SK-N-SH (cell line): Measurements from ENCODE around the gene TGOLN2. TPM values are rescaled to one million over a fixed set of nuclear protein-coding genes. Genes with fewer than 3 reads are reported as not detected.

Experiments used
- CTCF ChIA-PET: fragments of 300-600, 350-600 bp; formaldehyde crosslinking; extraction: SDS; loops from one replicate; lab custom pipeline; 2021; lab: Yijun Ruan, JAX
- POLR2A ChIA-PET: fragments of 350-600 bp; sonication (Branson Sonifier 250); formaldehyde crosslinking; extraction: SDS; loops from one replicate; lab custom pipeline; 2020; ENCODE audit warnings: antibody characterized with exemption, inconsistent platforms; lab: Yijun Ruan, JAX
- DNase-seq: peaks from one replicate; pipeline ENCODE4 v3.0.0; 2012
- H2AFZ ChIP-seq: fragments of 200-600 bp; sonication (generic); 2 replicates; pipeline ENCODE4 v1.8.1; 2016; ENCODE audit warnings: antibody characterized with exemption, mild to moderate bottlenecking, low read depth
- H3F3A ChIP-seq: fragments of 200-600 bp; sonication (generic); replicated peaks from 2 replicates; pipeline ENCODE3; 2016; ENCODE audit warnings: antibody characterized with exemption, mild to moderate bottlenecking; ENCODE audit not compliant: insufficient read depth
- H3K27ac ChIP-seq, 2 experiments: fragments of 200-500 bp in 1 of 2; fragments of 200-600 bp in 1 of 2; sonication (Bioruptor generic) in 1 of 2; sonication (generic), shearing (Covaris generic) in 1 of 2; 2 replicates each; pipeline versions ENCODE4 v1.5.1 to v1.6.1; 2014 to 2016; ENCODE audit warnings: low read depth in 2 of 2, inconsistent platforms in 1 of 2, low read length in 1 of 2, mild to moderate bottlenecking in 1 of 2, mixed read lengths in 1 of 2
- H3K27me3 ChIP-seq: fragments of 200-600 bp; sonication (generic), shearing (Covaris generic); 2 replicates; pipeline ENCODE4 v1.6.1; 2016; ENCODE audit warnings: mixed run types; ENCODE audit not compliant: insufficient read depth
- H3K36me3 ChIP-seq, 2 experiments: fragments of 200-500 bp in 1 of 2; fragments of 200-600 bp in 1 of 2; sonication (Bioruptor generic) in 1 of 2; sonication (generic) in 1 of 2; replicated peaks in 1 of 2; 2 replicates each; pipeline versions ENCODE3 to v1.5.1; 2014 to 2016; ENCODE audit warnings: low read length in 1 of 2, mild to moderate bottlenecking in 1 of 2; ENCODE audit not compliant: insufficient read depth in 2 of 2, control insufficient read depth in 1 of 2
- H3K4me1 ChIP-seq, 2 experiments: fragments of 200-500 bp in 1 of 2; fragments of 200-600 bp in 1 of 2; sonication (Bioruptor generic) in 1 of 2; sonication (generic), shearing (Covaris generic) in 1 of 2; 2 replicates each; pipeline versions ENCODE4 v1.5.1 to v1.6.1; 2014 to 2016; ENCODE audit warnings: low read depth in 1 of 2, low read length in 1 of 2, mixed run types in 1 of 2; ENCODE audit not compliant: insufficient read depth in 2 of 2, control insufficient read depth in 1 of 2
- H3K4me2 ChIP-seq: fragments of 200-600 bp; sonication (generic), shearing (Covaris generic); 2 replicates; pipeline ENCODE4 v1.6.1; 2017; ENCODE audit warnings: mixed run types
- H3K4me3 ChIP-seq, 2 experiments: fragments of 200-500 bp in 1 of 2; fragments of 200-600 bp in 1 of 2; sonication (Bioruptor generic) in 1 of 2; sonication (generic), shearing (Covaris generic) in 1 of 2; 2 replicates each; pipeline versions ENCODE4 v1.5.1 to v1.8.1; 2014 to 2016; ENCODE audit warnings: low read depth in 2 of 2, inconsistent platforms in 1 of 2, low read length in 1 of 2, mild to moderate bottlenecking in 1 of 2, mixed read lengths in 1 of 2, moderate library complexity in 1 of 2
- H3K79me2 ChIP-seq: fragments of 200-600 bp; sonication (generic); 2 replicates; pipeline ENCODE4 v1.8.1; 2017; ENCODE audit warnings: mild to moderate bottlenecking; ENCODE audit not compliant: insufficient read depth
- H3K9ac ChIP-seq: fragments of 200-600 bp; sonication (generic); 2 replicates; pipeline ENCODE4 v1.6.1; 2017; ENCODE audit warnings: mixed run types
- H3K9me2 ChIP-seq: fragments of 200-600 bp; sonication (generic); 2 replicates; pipeline ENCODE4 v1.6.1; 2017; ENCODE audit warnings: mixed run types
- H3K9me3 ChIP-seq: fragments of 200-600 bp; sonication (generic); 2 replicates; pipeline ENCODE4 v1.6.1; 2017; ENCODE audit warnings: mixed run types, mild to moderate bottlenecking, moderate library complexity
- H4K20me1 ChIP-seq: fragments of 200-600 bp; sonication (generic); 2 replicates; pipeline ENCODE4 v1.6.1; 2017; ENCODE audit warnings: mild to moderate bottlenecking, mixed run types; ENCODE audit not compliant: insufficient read depth
- CHD2 ChIP-seq: fragments of 150-350 bp; IDR thresholded peaks from 2 replicates; pipeline ENCODE4 v1.6.1; 2018; ENCODE audit warnings: low read length; ENCODE audit not compliant: partially characterized antibody
- EZH2phosphoT487 ChIP-seq: fragments of 200-600 bp; sonication (generic); IDR thresholded peaks from 2 replicates; pipeline ENCODE4 v1.6.1; 2017; ENCODE audit warnings: low read depth, mixed run types, mild to moderate bottlenecking, antibody characterized with exemption, moderate library complexity, borderline replicate concordance
- FOSL2 ChIP-seq: IDR thresholded peaks from 2 replicates; pipeline ENCODE4 v1.4.0; 2012; ENCODE audit warnings: low read depth, mild to moderate bottlenecking, moderate library complexity, borderline replicate concordance
- FOXM1 ChIP-seq: IDR thresholded peaks from 2 replicates; pipeline ENCODE4 v1.4.0; 2012; ENCODE audit warnings: low read depth, mild to moderate bottlenecking
- GABPA ChIP-seq: IDR thresholded peaks from 2 replicates; pipeline ENCODE4 v1.4.0; 2012; ENCODE audit warnings: low read depth, mild to moderate bottlenecking
- MXI1 ChIP-seq: IDR thresholded peaks from 2 replicates; pipeline ENCODE4 v1.6.1; 2012; ENCODE audit warnings: mild to moderate bottlenecking, low read depth, low read length, improper control_type of control experiment
- NFIC ChIP-seq: IDR thresholded peaks from 2 replicates; pipeline ENCODE4 v1.4.0; 2012; ENCODE audit warnings: borderline replicate concordance
- NRF1 ChIP-seq: IDR thresholded peaks from 2 replicates; pipeline ENCODE4 v1.6.1; 2012; ENCODE audit warnings: low read depth, mild to moderate bottlenecking, low read length
- RAD21 ChIP-seq: IDR thresholded peaks from 2 replicates; pipeline ENCODE4 v1.6.1; 2012; ENCODE audit warnings: mild to moderate bottlenecking, low read length
- RCOR1 ChIP-seq: fragments of 150-350 bp; IDR thresholded peaks from 2 replicates; pipeline ENCODE4 v1.6.1; 2017; ENCODE audit warnings: antibody characterized with exemption, low read length
- RFX5 ChIP-seq: IDR thresholded peaks from 2 replicates; pipeline ENCODE4 v1.6.1; 2012; ENCODE audit warnings: mild to moderate bottlenecking, improper control_type of control experiment, low read length
- RXRA ChIP-seq: IDR thresholded peaks from 2 replicates; pipeline ENCODE4 v1.4.0; 2012; ENCODE audit warnings: low read depth, mild to moderate bottlenecking, borderline replicate concordance
- SIN3A ChIP-seq: IDR thresholded peaks from 2 replicates; pipeline ENCODE4 v1.6.1; 2012; ENCODE audit warnings: low read depth, mild to moderate bottlenecking, low read length, moderate library complexity, borderline replicate concordance
- TAF1 ChIP-seq: IDR thresholded peaks from 2 replicates; pipeline ENCODE4 v1.6.1; 2012; ENCODE audit warnings: low read depth, mild to moderate bottlenecking, low read length, moderate library complexity, borderline replicate concordance
- TCF12 ChIP-seq: IDR thresholded peaks from 2 replicates; pipeline ENCODE4 v1.4.0; 2012
- TEAD4 ChIP-seq: IDR thresholded peaks from 2 replicates; pipeline ENCODE4 v1.4.0; 2012; ENCODE audit warnings: mild to moderate bottlenecking, borderline replicate concordance; ENCODE audit not compliant: insufficient read depth
- WGBS: methylation state at CpG from one replicate; pipeline ENCODE4 v1.1.6; 2017; ENCODE audit warnings: low lambda C conversion rate; 5-methylcytosine and 5-hydroxymethylcytosine counted together
- polyA plus RNA-seq, 3 experiments: library from polyadenylated mRNA; depleted of rRNA; stranded (reverse); fragments of >200 nt; gene quantifications; 2 replicates each; pipeline ENCODE4 v1.2.3, GENCODE V29; 2012
- TF ChIP-seq, protein P1 (sequence below): fragments of 200-600 bp; sonication (generic); IDR thresholded peaks from 2 replicates; pipeline ENCODE4 v1.6.1; 2017; ENCODE audit warnings: antibody characterized with exemption, mild to moderate bottlenecking, moderate library complexity
- TF ChIP-seq, protein P2 (sequence below): IDR thresholded peaks from 2 replicates; pipeline ENCODE4; 2012
- TF ChIP-seq, protein P3 (sequence below): IDR thresholded peaks from 2 replicates; pipeline ENCODE4 v1.6.1; 2012; ENCODE audit warnings: mild to moderate bottlenecking, low read depth, low read length, moderate library complexity
- TF ChIP-seq, protein P4 (sequence below): fragments of 150-350 bp; IDR thresholded peaks from 2 replicates; pipeline ENCODE4 v1.6.1; 2017; ENCODE audit warnings: antibody characterized with exemption, low read length, low read depth, borderline replicate concordance
- TF ChIP-seq, protein P5 (sequence below): IDR thresholded peaks from 2 replicates; pipeline ENCODE4 v1.4.0; 2012; ENCODE audit warnings: low read depth

The TGOLN2 gene
- polyA plus RNA-seq, 1 of the 3 experiments (the other 2 are of a cell fraction), result 138 TPM

DNA sequence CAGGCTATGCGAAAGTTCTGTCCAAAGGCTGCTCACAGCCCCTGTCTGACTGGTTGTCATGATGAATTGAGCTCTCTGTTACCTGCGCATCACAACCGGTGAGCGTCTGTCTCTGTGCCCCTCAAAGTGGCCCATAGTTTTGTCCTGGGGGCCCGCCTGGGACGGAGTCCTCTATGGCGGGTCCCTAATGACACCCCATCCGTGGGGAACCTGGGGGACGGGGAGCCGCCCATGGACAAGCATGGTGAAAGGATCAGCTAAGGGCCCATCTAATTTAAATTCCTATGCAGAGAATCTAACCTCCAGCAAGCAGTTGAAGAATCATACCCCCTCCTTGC, 27.3 kb upstream of the TGOLN2 start (continued):
- TF ChIP-seq, protein P1, sequence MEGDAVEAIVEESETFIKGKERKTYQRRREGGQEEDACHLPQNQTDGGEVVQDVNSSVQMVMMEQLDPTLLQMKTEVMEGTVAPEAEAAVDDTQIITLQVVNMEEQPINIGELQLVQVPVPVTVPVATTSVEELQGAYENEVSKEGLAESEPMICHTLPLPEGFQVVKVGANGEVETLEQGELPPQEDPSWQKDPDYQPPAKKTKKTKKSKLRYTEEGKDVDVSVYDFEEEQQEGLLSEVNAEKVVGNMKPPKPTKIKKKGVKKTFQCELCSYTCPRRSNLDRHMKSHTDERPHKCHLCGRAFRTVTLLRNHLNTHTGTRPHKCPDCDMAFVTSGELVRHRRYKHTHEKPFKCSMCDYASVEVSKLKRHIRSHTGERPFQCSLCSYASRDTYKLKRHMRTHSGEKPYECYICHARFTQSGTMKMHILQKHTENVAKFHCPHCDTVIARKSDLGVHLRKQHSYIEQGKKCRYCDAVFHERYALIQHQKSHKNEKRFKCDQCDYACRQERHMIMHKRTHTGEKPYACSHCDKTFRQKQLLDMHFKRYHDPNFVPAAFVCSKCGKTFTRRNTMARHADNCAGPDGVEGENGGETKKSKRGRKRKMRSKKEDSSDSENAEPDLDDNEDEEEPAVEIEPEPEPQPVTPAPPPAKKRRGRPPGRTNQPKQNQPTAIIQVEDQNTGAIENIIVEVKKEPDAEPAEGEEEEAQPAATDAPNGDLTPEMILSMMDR, result no peak
- TF ChIP-seq RFX5 (no peak), FOSL2 (no peak), FOXM1 (no peak), RXRA (no peak), RAD21 (no peak), TEAD4 (no peak), TCF12 (no peak), NRF1 (no peak)

DNA sequence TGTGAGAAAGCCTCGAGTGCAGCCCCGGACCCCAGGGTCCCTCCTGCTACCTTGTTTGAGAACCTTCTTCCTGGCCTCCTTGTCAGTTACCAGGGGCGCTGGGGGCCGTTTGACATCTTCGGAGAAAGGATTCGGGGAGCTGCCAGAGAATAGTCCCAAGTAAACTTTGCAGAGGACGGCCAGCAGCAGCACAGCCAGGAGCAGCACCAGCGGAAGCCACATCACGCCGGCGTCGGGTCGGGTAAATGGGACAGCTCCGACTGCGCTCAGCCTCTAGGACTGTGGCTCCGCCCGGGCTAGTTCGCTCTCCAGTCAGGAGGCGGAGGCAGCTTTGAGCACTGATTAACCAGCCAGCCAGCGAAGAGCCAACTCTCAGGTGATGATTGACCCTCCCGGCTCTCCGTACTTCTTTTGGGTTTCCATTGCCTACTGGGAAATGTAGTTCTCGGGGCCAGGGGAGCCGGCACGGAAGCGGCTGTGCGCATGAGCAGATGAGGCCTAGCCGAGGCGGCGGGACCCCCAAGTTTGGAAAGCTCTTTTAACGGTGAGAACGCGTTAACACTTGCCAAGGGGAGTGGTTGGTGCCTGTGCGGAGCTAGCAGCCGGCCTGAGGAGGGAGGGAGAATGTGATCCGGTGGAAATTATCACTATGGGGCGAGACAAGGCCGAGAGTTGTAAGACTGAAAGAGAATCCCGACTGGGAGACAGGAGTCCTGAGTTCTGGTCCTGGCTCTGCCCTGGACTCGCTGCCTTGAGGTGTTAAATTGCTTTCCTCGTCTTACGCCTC, 26.7 kb upstream of the TGOLN2 start, which contains the start of the genes ELMOD3 and RETSAT:
TSS of gene ELMOD3 (plus strand) at position 484 of the 787 bp plus-strand sequence. CDS start 2,430 bp downstream, outside the sequence.
TSS of gene RETSAT (minus strand) at position 243 of the 787 bp plus-strand sequence. CDS start at position 222, 21 bp downstream.
- Histone ChIP-seq H3K9me3 (no peaks in the 10 kb centered on the region), H3K4me1 (peaks cover 5 to 10% of the 10 kb centered on the region in 2 experiments; a peak in 2 of 4 replicates), H3K27me3 (no peaks in the 10 kb centered on the region), H3K9ac (peak within 1 kb of the TSS; percentile 89), H3F3A (no peaks in the 10 kb centered on the region), H3K4me3 (peak within 1 kb of the TSS; percentile 75 to 89), H3K36me3 (peaks cover 15 to 27% of the 10 kb centered on the region in 2 experiments), H3K4me2 (peak within 1 kb of the TSS; percentile 91), H3K27ac (peak within 1 kb of the TSS; percentile 42 to 77; a peak in 3 of 4 replicates), H3K79me2 (peaks cover 59% of the 10 kb centered on the region), H4K20me1 (no peaks in the 10 kb centered on the region), H3K9me2 (no peaks in the 10 kb centered on the region), H2AFZ (peak within 1 kb of the TSS; percentile 80)
- DNase-seq, result peak; percentile 92
- ChIA-PET POLR2A (interaction anchor here (0.7 to 2.5 kb wide), 10 partner anchors 13 to 257 kb away, joined by 3 to 14 read pairs (median 3); partner anchors contain the start of genes C2orf68, MAT2A, SH2D6 and TGOLN2), CTCF (interaction anchor here (0.8 to 1.8 kb wide), 5 partner anchors 11 to 65 kb away, joined by 3 to 5 read pairs (median 4); partner anchors contain the start of gene TGOLN2)
- 0% methylated on average over 20 of the region's 42 CpGs for whole genome bisulfite sequencing
- TF ChIP-seq, protein P2, sequence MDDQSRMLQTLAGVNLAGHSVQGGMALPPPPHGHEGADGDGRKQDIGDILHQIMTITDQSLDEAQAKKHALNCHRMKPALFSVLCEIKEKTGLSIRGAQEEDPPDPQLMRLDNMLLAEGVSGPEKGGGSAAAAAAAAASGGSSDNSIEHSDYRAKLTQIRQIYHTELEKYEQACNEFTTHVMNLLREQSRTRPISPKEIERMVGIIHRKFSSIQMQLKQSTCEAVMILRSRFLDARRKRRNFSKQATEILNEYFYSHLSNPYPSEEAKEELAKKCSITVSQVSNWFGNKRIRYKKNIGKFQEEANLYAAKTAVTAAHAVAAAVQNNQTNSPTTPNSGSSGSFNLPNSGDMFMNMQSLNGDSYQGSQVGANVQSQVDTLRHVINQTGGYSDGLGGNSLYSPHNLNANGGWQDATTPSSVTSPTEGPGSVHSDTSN, result peak; percentile 42
- peak; percentile 12; the same call in 1 of the 2 replicates for TF ChIP-seq TCF12
- TF ChIP-seq, protein P3, sequence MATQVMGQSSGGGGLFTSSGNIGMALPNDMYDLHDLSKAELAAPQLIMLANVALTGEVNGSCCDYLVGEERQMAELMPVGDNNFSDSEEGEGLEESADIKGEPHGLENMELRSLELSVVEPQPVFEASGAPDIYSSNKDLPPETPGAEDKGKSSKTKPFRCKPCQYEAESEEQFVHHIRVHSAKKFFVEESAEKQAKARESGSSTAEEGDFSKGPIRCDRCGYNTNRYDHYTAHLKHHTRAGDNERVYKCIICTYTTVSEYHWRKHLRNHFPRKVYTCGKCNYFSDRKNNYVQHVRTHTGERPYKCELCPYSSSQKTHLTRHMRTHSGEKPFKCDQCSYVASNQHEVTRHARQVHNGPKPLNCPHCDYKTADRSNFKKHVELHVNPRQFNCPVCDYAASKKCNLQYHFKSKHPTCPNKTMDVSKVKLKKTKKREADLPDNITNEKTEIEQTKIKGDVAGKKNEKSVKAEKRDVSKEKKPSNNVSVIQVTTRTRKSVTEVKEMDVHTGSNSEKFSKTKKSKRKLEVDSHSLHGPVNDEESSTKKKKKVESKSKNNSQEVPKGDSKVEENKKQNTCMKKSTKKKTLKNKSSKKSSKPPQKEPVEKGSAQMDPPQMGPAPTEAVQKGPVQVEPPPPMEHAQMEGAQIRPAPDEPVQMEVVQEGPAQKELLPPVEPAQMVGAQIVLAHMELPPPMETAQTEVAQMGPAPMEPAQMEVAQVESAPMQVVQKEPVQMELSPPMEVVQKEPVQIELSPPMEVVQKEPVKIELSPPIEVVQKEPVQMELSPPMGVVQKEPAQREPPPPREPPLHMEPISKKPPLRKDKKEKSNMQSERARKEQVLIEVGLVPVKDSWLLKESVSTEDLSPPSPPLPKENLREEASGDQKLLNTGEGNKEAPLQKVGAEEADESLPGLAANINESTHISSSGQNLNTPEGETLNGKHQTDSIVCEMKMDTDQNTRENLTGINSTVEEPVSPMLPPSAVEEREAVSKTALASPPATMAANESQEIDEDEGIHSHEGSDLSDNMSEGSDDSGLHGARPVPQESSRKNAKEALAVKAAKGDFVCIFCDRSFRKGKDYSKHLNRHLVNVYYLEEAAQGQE, result peak; percentile 77
- no peak for TF ChIP-seq FOXM1
- TF ChIP-seq EZH2phosphoT487, result no peak
- peak; percentile 90 for TF ChIP-seq CHD2
- TF ChIP-seq NFIC, result peak; percentile 50; the same call in 1 of the 2 replicates
- TF ChIP-seq, protein P4, sequence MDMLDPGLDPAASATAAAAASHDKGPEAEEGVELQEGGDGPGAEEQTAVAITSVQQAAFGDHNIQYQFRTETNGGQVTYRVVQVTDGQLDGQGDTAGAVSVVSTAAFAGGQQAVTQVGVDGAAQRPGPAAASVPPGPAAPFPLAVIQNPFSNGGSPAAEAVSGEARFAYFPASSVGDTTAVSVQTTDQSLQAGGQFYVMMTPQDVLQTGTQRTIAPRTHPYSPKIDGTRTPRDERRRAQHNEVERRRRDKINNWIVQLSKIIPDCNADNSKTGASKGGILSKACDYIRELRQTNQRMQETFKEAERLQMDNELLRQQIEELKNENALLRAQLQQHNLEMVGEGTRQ, result no peak
- no peak for TF ChIP-seq FOSL2
- TF ChIP-seq, protein P5, sequence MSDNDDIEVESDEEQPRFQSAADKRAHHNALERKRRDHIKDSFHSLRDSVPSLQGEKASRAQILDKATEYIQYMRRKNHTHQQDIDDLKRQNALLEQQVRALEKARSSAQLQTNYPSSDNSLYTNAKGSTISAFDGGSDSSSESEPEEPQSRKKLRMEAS, result 0 out of 2 replicates have a peak, but pooled peaks have one; percentile 33
- 0 out of 2 replicates have a peak, but pooled peaks have one; percentile 24 for TF ChIP-seq GABPA
- no peak for TF ChIP-seq RAD21
- peak; percentile 43; the same call in 1 of the 2 replicates for TF ChIP-seq SIN3A
- TF ChIP-seq TAF1, result peak; percentile 98
- TF ChIP-seq RCOR1, result no peak; the same call in 1 of the 2 replicates
- TF ChIP-seq MXI1, result peak; percentile 66
